Measurements from ENCODE around the gene RPL39. TPM values are rescaled to one million over a fixed set of nuclear protein-coding genes. Genes with fewer than 3 reads are reported as not detected.

The RPL39 gene
- total RNA-seq, 1 donor, result 2,998 TPM

DNA sequence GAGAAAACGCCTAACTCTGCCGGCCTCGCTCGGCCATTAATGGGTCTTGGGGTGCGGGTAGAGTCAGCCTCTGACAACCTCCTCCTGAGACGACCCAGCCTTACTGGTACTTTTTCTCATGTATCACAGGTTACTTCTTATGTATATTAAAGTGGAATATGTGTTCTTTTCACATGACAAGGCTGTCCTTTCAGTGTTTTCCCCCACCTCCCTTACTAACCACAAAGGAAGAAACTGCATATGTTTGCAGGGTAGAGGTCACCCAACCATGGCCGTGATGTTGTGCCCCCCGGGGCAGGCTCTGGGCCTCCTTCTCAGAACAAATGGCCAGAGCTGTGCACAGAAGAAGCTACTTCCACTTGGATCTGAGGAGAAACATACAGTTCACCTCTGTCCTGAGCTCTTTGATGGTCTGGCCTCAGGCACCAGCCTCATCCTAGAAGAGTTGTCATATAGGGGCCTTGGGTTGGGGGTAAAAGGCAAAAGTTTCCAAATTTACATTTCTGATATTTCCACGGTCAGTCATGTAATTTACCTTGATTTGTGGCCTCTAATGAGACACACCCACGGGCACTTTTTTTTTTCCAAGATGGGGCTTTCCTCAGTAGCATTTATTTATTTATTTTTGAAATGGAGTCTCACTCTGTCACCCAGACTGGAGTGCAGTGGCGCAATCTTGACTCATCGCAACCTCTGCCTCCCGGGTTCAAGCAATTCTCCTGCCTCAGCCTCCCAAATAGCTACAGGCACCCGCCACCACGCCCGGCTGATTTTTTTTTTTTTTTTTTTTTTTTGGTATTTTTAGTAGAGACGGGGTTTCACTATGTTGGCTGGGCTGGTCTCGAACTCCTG, 31.2 kb downstream of the RPL39 start:
- DNase-seq (ENCODE audit: low read depth), result no peak
- TF ChIP-seq, protein P1, sequence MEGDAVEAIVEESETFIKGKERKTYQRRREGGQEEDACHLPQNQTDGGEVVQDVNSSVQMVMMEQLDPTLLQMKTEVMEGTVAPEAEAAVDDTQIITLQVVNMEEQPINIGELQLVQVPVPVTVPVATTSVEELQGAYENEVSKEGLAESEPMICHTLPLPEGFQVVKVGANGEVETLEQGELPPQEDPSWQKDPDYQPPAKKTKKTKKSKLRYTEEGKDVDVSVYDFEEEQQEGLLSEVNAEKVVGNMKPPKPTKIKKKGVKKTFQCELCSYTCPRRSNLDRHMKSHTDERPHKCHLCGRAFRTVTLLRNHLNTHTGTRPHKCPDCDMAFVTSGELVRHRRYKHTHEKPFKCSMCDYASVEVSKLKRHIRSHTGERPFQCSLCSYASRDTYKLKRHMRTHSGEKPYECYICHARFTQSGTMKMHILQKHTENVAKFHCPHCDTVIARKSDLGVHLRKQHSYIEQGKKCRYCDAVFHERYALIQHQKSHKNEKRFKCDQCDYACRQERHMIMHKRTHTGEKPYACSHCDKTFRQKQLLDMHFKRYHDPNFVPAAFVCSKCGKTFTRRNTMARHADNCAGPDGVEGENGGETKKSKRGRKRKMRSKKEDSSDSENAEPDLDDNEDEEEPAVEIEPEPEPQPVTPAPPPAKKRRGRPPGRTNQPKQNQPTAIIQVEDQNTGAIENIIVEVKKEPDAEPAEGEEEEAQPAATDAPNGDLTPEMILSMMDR (IDR thresholded peaks at IDR 0.05; ENCODE audit: insufficient read depth, low read length), result no peak

DNA sequence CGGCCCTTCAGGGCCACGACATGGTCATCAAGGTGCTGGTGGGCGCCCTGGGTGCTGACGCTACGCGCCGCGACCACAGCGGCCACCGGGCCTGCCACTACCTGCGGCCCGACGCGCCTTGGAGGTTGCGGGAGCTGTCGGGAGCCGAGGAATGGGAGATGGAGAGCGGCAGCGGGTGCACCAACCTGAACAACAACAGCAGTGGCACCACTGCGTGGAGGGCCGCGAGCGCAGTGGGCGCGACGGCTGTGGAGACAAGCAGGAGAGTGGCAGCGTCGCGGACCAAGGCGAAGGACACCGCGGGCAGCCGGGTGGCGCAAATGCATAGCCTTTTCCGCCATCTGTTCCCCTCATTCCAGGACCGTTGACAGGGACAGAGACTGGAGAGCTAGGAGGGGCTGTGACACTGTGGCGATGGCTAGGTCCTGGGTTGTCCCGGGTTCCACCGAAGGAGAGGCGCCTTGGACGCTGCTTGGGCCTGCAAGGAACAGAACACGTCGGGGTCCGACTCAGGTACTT, 32.1 kb downstream of the RPL39 start:
- no peak overlapping the region for H3K4me3 ChIP-seq (ENCODE audit: low read depth, low read length)
- TF ChIP-seq, protein P1 (IDR thresholded peaks at IDR 0.05; ENCODE audit: insufficient read depth, low read length), result no peak
- DNase-seq (ENCODE audit: low read depth), result no peak

More for the DNA sequence above, 31.2 kb downstream of the RPL39 start:
- no peak overlapping the region for H3K4me3 ChIP-seq (ENCODE audit: low read depth, low read length)

DNA sequence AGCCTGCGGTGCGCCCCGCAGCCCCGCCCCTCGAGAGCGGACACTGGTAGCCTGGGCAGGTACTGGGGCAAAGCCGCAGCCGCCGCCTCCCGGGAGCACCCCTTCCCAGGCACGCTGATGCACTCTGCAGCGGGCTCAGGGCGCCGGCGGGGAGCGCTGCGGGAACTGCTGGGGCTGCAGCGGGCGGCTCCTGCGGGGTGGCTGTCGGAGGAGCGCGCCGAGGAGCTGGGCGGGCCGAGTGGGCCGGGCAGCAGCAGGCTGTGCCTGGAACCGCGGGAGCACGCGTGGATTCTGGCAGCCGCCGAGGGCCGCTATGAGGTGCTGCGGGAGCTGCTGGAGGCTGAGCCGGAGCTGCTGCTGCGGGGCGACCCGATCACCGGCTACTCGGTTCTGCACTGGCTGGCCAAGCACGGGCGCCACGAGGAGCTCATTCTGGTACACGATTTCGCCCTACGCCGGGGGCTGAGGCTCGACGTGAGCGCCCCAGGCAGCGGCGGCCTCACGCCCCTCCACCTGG, 32.6 kb downstream of the RPL39 start:
- H3K4me3 ChIP-seq (ENCODE audit: low read depth, low read length), result peak overlapping the region; percentile 49
- TF ChIP-seq, protein P1 (IDR thresholded peaks at IDR 0.05; ENCODE audit: insufficient read depth, low read length), result no peak
- no peak for DNase-seq (ENCODE audit: low read depth)

DNA sequence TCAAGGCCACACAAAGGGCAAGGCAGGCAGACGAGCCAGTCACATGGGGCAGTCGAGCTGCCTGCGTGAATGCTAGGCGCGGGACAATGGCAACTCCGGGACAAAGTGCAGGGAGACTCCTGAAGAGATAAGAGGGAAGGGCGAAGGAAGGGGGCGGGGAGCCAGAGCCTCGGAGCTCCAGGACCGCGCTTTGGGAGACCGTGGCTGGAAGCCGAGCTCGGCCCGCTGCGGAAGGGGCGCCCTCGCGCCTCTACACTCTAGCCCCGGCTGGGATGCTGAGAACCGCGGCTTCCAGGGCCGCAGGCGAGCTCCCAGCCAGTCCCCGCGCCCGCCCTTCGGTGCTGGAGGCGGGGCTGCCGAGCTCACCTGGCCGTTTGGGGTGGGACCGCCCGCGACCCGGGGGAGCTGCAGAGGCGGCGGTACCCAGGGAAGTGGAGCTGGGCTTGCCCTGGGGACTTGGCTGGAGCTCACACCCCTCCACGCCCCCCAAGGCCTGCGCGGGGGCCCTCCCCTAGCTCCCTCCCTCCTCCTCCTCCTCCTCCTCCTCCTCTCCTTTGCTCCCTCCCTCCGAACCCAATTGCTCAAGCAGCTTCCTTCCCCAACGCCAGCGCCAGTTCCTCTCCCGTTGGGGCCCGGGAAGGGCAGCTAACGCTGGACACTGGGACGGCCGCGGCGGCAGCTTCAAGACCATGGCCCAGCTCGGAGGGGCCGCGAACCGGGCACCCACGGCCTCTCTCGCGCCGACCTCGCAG, 33.3 kb downstream of the RPL39 start, which contains the start of gene SOWAHD:
Gene SOWAHD, plus strand, starts transcription at position 610 of the 752 bp plus-strand sequence. Its CDS starts 80 bp downstream, at position 690.
- no peak for DNase-seq (ENCODE audit: low read depth)
- peak within 1 kb of the TSS; percentile 49 for H3K4me3 ChIP-seq (ENCODE audit: low read depth, low read length)
- TF ChIP-seq, protein P1 (IDR thresholded peaks at IDR 0.05; ENCODE audit: insufficient read depth, low read length), result no peak

DNA sequence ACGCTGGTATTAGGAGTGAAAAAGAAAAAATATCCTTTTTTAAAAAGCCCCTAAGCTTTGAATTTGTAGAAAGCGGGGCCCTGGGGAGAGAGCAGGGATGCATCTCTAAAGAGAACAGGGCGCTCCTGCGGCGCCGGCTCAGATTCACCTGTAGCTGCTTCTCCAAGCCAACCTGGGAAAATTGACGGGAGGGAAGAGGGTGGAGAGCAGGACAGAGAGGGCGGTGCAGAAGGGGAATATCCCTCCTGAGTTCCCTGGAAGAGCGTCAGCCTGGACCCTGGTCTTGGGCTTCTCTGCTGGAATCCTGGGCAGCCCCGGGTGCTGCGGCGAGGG, 33.8 kb downstream of the RPL39 start:
- DNase-seq (ENCODE audit: low read depth), result no peak
- H3K4me3 ChIP-seq (ENCODE audit: low read depth, low read length), result no peak overlapping the region
- TF ChIP-seq, protein P1 (IDR thresholded peaks at IDR 0.05; ENCODE audit: insufficient read depth, low read length), result no peak

GRCh38 chrX:119756926-119757635, 34.3 kb downstream of the RPL39 start:
- TF ChIP-seq, protein P1 (IDR thresholded peaks at IDR 0.05; ENCODE audit: insufficient read depth, low read length), result no peak
- H3K4me3 ChIP-seq (ENCODE audit: low read depth, low read length), result no peak overlapping the region
- DNase-seq (ENCODE audit: low read depth), result no peak

Data from fibroblast of the aortic adventitia (primary cell).